ENCODE results near the gene U2AF2. TPM values are rescaled to one million over a fixed set of nuclear protein-coding genes. Genes with fewer than 3 reads are reported as not detected.

The U2AF2 gene
- polyA plus RNA-seq, 3 donors = 160 to 218 (median 199) TPM

DNA sequence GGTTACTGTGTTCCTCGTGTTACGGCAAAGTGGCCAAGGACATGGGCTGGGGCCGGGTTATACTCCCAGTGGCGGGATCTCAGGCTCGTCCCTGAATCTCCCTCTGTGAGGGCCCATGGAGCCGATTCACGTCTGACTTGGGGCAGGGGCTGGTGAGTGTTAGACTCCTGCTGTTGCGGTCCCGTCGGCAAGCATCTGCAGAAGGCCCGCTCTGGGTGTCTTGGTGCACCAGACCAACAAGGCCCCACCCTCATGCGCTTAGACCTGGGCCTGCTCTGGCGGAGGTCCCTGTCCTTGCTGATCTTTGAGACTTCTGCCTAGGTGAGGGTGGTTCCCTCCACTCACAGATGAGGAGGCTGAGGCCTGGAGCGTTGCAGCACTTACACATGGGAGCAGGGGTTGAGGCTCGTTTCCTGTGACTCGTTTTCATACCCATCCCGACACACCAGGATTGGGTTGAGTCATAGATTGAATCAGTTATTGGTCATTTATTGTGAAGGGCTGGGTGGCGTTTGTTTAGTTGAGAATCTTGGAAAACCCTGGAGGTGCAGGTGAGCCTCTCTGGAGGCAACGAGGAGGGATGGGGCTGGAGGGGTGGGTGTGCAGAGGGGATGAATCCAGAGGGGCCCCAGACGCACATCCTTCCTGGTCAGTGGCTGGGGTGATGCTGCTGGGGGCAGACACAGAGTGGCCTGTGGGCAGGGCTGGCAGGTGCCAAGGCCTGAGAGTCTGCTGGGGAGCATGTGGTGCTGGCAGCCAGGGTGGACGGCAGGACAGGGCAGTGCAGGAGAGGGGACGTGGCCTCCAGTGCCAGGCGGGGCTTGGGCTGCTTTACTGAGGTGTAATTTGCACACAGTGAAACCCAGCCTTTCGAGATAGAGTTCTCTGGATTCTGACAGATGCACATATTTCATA lies 24.8 kb downstream of the U2AF2 start:
- no peak for DNase-seq (ENCODE audit: extremely low read depth in 1 of 11, low read depth in 9 of 11, low spot score in 4 of 11)

DNA sequence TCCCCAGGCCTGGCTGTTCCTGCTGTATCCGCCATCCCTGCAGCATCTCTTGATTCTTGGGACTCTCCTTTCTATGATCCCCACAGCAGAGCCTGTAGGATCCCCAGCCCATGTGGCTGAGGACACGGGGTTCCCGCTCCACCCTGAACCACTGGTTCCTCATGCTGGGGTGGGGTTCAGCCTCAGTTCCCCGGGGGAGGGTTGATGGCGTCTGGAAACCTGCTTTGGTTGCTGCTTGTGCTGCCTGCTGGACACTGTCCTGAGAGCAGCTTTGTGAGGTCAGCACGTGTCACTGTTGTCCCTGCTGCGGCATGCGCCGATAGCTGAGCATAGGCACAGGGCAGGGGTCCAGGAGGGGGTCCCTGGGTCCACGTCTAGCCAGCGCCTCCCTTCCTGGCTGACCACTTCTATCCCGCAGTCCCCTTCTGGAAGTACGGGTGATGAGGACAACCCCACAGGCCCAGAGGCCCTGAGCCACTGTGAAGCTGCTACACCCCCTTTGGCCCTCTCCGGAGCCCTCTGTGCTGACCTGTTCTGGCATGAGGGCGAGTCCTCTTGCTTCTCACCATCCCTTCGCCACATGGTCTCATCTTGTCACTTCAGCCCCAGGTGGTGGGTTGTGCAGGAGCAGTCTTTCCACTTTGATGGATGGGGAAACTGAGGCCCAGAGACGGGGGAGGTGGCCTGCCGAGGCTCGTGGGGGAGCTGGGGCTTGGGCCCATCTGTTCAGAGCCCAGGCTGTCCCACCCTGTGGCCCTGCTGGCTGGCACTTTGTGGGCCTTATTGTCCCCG lies 25.7 kb downstream of the U2AF2 start:
- no peak for DNase-seq (ENCODE audit: extremely low read depth in 1 of 11, low read depth in 9 of 11, low spot score in 4 of 11)

GRCh38 chr19:55681131-55682092 lies 26.6 kb downstream of the U2AF2 start:
- no peak for DNase-seq (ENCODE audit: extremely low read depth in 1 of 11, low read depth in 9 of 11, low spot score in 4 of 11)

- peak in 4 of 11 donors; percentile 16 to 73 (median 42) for DNase-seq (ENCODE audit: extremely low read depth in 1 of 11, low read depth in 9 of 11, low spot score in 4 of 11)
Observed at GRCh38 chr19:55683449-55684261, 28.8 kb downstream of the U2AF2 start.

DNA sequence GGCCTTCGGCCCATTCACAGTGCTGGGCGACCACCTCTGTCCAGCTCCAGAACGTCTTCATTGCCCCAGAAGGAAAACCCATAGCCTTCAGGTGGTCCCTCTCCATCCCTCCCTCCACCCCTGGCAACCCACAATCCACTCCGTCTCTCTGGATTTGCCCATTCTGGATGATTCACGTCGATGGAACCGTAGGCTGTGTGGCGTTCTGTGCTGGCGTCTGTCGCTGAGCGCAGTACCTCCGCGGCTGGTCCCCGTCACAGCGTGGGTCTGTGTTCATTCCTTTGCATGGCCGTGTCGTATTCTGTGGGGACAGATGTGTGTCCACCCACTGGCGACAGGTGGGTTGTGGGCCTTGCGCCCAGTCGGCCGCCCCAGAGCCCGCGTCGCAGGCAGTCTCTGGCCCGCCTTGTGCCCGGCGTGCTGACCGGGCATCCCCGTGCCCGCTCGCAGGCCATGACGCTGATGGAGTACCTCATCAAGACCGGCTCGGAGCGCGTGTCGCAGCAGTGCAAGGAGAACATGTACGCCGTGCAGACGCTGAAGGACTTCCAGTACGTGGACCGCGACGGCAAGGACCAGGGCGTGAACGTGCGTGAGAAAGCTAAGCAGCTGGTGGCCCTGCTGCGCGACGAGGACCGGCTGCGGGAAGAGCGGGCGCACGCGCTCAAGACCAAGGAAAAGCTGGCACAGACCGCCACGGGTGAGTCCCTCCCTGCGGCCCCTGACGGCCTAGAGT lies 30.3 kb downstream of the U2AF2 start:
- DNase-seq (ENCODE audit: extremely low read depth in 1 of 11, low read depth in 9 of 11, low spot score in 4 of 11) = no peak

DNA sequence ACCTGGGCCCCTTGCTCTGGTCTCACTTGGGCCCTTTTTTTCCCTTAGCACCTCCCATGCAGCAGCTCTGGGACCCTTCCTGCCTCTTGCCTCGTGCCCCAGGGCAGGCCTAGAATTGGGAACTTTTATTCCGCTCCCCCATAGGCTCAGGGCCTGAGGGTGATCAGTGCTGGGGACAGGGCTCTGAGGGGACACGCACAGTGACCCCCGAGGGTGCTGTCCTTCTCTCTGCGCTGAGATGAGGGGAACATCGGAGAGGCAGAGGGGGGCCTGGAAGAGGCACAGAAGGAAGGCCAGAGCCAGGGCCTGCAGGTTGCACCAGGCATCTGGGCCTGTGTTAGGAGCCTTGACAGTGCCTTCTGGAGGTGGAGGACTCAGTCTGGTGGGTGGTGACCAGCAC lies 30.9 kb downstream of the U2AF2 start:
- DNase-seq (ENCODE audit: extremely low read depth in 1 of 11, low read depth in 9 of 11, low spot score in 4 of 11) = no peak

DNA sequence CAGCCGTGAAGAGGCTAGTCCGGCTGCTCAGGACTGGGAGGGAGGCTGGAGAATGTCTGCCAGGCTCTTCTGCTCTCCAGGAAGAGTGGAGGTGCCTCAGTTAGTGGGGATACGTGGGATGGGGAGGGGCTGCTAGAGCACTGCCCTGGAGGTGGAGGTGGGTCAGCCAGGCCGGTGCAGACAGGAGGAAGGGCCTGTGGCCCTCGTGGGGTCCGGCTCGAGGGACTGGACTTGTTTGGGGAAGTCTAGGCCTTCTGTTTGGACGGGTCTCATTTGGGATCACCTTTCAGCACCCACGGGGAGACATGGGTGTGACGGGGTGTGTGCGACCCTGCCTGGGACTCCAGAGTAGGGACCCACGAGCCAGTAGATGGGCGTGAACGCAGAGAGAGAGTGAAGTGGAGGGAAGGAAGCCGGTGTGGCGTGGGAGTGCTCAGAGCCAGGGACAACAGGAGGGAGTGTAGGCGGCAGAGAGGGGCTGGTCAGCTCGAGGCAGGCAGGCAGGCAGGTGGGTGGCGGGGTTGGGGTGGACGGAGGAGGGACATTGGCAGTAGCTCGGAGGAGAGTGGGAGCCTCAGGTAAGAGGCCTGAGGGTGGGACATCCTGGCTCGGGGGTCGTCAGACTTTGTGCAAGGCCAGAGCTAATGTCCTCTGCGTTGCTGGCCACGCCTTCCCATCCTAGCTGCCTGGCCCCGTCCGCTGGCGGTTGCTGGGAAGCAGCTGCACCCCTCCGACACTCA lies 31.6 kb downstream of the U2AF2 start:
- DNase-seq (ENCODE audit: extremely low read depth in 1 of 11, low read depth in 9 of 11, low spot score in 4 of 11) = no peak

DNA sequence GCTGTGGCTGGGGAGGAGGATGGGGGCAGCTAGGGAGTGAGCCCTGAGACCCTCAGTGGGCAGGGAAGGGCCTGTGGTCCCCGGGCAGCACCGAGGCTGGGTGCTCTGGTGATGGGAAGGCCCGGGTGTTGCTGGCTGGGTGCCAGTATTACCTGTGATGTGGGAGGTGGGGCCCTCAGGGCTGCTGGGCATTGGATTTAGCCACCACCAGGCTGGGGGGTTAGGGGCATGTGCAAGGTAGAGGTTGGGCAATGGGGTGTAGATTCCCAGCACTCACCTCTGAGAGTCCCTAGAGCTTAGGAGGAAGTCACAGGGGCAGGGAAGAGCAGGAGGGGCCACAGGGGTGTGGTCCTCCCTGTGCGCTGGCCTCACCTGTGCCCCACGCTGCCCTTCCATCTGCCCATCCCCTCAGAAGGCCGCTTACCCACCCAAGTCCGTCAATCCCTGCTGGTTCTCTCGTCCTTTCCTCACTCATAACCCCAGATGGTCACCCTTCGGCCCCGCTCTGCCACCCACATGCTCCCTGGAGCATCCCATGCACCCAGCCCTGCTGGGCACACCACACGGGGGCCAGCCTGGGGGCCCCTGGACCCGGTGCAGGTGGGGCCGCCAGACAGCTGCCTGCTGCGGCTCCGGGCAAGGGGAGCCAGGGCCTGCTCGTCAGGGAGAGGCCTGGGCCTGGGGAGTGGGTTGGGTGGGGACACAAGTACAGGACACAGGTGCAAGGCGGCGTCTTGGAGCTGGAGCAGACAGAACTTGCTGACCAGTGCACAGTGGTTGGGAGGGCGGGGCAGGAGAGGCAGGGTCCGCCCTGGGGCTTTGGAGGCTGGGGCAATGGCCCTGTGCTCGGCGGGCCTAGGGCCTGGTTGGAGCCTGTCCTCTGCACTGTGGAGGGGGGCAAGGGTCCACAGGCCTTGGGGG lies 32.7 kb downstream of the U2AF2 start:
- no peak for DNase-seq (ENCODE audit: extremely low read depth in 1 of 11, low read depth in 9 of 11, low spot score in 4 of 11)

- DNase-seq (ENCODE audit: extremely low read depth in 1 of 11, low read depth in 9 of 11, low spot score in 4 of 11) = peak in 2 of 11 donors; percentile 23 to 40
Observed at GRCh38 chr19:55688422-55689218, 33.8 kb downstream of the U2AF2 start.

DNA sequence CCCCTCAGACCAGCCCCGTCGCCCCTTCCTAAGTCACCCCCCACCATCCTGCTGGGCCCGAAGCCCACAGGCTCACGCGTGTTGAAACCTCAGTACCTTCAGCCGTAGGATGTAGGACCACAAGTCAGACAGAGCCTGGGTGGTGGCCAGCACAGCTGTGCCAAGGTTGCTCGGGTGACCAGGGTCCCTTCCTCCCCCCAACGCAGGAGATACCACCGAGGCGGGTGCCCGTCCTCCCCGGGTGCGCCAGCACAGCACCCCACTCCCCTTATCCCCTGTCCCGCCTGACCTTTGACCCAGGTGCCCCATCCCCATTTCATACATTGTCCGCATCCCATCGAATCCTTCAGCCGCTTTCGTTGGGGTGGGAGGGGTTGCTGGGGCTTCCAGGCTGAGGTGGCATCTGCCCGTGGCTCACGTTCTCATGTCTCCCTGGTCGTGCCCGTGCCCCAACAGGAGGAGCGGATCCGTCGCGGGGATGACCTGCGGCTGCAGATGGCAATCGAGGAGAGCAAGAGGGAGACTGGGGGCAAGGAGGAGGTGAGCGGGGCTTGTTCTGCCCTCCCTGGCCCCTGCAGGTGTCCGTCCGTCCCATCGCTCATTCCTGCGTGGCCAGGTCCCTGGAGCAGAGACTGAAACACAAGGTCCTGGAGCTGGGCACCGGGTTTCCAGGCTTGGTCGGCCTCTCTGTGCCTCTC lies 34.7 kb downstream of the U2AF2 start:
- no peak for DNase-seq (ENCODE audit: extremely low read depth in 1 of 11, low read depth in 9 of 11, low spot score in 4 of 11)

GRCh38 chr19:55690109-55690768 lies 35.4 kb downstream of the U2AF2 start:
- peak in 1 of 11 donors; percentile 50 for DNase-seq (ENCODE audit: extremely low read depth in 1 of 11, low read depth in 9 of 11, low spot score in 4 of 11)

DNA sequence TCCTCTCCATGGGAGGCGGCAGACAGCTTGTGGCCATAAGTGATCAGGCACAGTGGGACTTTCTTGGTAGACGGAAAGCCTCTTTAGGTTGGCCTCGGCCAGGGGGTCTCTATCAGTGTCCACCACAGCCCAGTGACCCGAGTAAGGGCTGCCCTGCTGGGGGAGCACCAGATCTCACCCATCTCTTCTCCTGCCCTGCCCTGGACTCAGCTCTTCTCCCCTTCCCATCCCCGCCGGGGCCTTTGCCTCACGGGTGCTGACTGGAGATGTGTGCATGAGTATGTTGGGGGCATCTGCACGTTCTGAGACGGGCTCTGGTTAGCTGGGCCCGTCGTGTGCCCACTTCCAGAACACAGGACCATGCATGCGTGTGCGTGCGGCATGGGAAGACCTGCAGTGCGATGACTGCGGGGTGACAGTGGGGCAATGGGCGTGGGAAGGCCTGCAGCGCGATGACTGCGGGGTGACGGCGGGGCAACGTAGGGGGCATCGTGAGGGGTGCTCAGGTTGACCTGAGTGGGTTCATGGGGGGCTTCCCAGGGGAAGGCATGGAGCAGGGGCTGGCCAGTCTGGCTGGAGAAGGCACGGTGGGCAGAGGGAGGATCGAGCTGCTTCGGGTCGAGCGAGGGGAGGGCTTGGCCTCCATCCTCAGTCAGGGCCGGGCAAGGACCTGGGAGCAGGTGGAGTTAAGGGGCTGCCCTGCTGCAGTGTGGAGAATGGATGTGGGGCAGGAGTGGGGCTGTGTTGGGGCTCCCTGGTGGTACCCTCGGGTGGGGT lies 36.1 kb downstream of the U2AF2 start:
- no peak for DNase-seq (ENCODE audit: extremely low read depth in 1 of 11, low read depth in 9 of 11, low spot score in 4 of 11)

Measured in renal cortex interstitium (tissue), 11 donors.